NCI-H2171 treated with DMSO at 0.1 percent for 48 hours (cell line): ENCODE data around the gene PMM2.
"Not testable (repeated sequence)": the region's sequence is repeated elsewhere in the genome, so short reads cannot be mapped to it uniquely, and the experiment has no call there.

Experiments
- DNase-seq: peaks from one replicate; lab custom pipeline; 2025; lab: John Stamatoyannopoulos, UW

Gene PMM2

DNA sequence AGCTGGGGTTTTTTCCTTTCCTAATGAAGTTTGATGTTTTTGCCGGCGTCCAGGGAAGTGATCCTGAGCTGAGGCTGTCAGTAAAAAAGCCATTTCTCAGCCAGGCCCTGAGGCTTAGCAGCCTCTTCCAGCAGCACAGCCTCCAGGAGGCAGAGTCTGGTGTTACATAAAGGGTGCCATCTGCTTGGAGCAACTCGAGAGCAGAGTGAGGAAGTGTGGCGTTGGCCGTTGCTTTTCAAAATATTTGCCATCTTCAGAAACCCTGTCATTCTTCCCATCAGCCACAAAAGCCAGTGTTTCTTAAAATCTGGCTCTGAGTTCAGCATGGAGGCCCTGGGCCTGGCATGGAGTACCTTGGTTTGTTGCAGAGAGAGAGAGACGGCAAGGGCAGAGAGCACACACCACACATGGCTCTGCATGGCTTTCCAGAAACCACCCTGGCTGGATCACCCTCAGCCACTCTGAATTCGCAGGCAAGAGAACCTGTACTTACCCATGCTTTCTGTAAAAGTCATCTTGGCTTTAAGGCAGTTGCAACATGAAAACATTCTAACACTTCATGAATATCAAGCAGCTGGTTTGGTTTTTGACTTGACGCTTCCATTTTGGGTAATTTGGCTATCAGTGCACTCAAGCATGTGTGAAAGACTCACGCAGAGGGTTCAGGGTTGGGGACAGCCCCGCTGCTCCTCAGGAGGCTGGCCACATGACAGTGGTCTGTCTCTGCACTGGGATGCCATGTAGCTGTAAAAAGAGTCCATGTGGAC is 21.0 kb downstream of the PMM2 start:
- no peak for DNase-seq

GRCh38 chr16:8819411-8820034 is 21.9 kb downstream of the PMM2 start:
- DNase-seq: no peak

- DNase-seq: no peak
Observed at GRCh38 chr16:8822403-8822802, 24.8 kb downstream of the PMM2 start.

DNA sequence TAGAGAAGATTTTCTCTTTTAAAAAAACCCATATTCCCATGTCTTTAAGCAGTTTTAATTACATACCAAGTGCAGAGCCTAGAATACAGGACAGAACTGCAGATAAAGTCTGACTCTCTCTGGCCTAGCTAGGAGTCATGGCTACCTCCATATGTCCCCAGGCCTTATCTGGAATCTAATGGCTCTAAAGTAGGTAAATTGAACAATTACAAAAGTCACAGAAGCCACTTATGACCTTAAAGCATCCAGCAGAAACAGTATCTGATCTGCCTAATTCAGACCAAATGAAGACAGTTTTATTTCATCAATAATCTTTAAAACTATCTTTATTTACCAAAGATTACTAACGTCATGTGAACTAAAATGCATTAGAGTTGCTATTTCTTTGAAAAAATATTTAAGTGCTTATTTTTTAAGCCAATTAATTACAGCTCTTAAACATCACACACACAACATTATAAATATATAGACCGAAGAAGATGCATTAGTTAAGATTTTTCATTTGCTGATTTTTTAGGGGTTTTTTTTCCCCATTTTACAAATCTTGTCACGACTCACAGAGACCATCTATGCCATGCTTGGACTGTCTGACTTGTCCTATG is 28.7 kb downstream of the PMM2 start:
- no peak for DNase-seq

GRCh38 chr16:8828541-8829165 is 31.0 kb downstream of the PMM2 start:
- no peak for DNase-seq

- no peak for DNase-seq
Observed at GRCh38 chr16:8831450-8831849, 33.8 kb downstream of the PMM2 start.

DNA sequence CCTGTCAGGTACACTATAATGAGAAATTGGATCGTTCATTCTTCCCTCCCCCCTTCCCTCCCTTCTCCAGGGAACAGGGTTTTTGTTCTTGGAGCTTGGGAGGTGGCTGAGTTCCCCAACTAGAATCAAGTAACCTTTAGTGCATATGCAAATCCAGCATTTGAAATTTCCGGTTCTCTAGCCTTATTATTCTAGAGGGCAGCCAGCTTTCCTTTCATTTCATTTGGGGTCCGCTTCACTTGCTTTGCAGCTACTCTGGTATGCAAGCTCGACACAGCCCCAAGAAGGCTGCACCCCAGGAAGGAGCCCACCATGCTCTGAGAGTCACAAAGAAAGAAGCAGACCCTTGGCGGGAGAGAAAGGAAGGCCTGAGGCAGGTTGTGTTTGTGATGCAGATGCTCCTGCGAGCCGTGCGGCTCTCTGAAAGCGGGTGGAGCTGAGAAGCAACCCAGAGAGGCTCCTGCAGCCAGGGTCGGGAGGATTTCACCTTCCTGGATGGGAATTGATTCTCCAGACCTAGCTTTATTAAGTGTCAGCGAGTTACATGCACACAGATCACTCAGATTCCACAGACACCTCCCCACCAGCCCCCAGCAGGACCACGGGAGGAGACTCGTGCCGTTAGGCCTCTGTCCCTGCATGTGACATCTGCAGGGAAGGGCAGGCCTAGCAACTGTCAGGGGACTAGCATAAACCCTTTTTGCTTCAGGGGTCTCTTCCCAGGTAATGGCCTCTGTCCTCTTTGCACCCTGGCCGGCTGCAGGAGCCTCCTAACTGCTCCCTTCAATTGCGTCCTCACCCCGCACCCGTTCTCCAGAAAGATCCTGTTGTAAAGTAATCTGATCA is 34.5 kb downstream of the PMM2 start:
- no peak for DNase-seq

DNA sequence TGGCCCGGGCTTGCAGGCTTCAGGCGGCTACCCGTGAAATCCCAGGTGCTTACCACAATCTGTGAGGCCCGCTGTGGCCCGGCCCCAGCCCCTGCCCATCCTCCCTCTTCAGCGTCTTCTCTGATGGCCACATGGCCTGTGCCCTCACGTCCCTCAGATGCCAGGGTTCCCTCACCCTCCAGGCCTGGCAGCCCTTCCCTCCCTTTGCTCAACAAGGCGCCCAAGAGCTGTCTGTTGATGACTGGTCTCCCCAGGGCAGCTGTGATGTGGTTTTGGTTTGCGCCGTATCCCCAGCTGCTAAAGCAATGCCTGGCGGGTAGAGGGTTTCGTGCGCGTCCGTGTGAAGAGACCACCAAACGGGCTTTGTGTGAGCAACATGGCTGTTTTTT is 35.1 kb downstream of the PMM2 start:
- no peak for DNase-seq

GRCh38 chr16:8836797-8837196 is 39.2 kb downstream of the PMM2 start:
- DNase-seq: not testable (repeated sequence)

DNA sequence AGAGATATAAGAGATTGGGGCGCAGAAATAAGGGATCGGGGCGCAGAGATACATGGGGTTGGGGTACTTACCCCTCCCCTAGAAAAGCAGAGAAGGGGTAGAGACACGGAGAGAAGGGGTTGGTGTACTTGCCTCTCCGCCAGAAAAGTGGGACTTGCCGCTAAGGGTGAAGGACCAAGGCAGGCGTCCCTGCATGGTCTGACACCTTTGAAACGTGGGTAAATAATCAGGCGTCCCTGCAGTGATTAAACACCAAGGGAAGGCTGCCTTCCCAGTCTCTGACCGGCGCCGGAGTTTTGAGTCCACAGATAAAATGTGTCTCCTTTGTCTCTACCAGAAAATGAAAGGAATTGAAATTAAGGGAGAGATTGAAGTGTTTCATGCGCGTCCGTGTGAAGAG is 40.0 kb downstream of the PMM2 start:
- DNase-seq: not testable (repeated sequence)

GRCh38 chr16:8842016-8842415 is 44.4 kb downstream of the PMM2 start:
- peak; percentile 77 for DNase-seq

- not testable (repeated sequence) for DNase-seq
Observed at GRCh38 chr16:8843296-8843695, 45.7 kb downstream of the PMM2 start.

DNA sequence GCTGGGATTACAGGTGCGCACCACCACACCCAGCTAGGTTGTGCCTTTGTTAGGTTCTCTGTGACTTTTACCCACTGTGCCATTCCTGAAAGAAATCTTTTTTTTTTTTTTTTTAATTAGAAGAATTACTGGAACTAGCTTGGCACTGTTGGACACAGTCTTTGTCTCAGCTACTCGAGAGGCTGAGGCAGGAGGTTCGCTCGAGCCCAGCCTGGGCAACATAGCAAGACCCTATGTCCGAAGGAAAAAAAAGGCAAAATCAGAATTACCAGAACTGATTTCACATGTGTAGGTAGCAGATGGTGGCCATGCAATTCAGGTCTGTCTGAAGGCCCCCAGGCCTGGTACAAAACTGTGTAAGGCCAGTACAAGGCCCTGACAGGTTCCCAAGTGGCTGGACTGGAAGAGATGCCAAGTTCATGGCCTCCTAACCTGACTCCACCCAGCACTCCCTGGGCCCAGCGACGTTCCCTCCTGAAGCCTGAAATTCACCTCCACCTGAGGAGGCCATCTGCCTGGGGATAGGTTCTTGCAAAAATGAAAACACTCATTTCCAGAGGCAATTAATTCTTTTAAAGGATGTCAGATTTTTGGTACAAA is 48.2 kb downstream of the PMM2 start:
- no peak for DNase-seq

DNA sequence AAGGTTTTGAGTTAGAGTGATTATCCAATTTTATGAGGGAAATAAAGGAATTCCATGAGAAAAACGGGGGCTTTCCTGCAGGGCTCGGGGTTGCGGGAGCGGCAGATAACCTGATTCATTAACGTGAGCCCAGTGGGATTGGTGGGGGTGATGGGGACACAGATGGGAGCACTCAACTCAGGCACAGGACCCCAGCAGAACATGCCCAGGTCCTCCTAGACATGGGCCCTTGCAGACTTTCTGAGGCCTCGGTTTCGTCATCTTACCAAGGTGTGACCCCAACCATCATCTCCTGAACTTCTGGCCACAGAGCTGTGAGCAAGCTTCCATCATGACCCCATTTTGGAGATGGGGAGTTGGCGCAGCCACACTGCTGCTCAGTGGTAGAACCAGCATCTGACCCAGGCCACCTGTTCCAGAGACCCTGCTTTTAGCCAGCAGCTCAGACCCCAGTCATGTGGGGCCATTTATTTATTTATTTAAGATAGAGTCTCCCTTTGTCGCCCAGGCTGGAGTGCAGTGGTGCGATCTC is 48.8 kb downstream of the PMM2 start:
- no peak for DNase-seq

DNA sequence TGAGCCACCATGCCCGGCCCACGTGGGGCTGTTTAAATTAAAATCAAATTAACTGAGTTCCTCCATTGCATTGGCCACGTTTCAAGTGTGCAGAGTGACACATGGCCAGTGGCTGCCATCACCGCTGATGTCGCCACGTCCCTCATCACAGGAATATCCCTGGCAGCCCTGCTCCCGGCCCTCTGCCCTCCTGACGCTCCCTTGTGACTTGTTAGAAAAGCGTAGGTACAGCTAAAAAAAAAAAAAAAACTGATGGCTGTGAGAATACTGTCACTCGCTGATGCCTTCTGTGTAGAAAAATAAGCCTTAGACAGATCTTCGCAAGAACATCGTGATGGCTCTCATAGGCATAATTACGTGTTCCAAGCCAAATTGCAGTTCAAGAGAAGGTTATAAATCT is 49.5 kb downstream of the PMM2 start:
- no peak for DNase-seq

DNA sequence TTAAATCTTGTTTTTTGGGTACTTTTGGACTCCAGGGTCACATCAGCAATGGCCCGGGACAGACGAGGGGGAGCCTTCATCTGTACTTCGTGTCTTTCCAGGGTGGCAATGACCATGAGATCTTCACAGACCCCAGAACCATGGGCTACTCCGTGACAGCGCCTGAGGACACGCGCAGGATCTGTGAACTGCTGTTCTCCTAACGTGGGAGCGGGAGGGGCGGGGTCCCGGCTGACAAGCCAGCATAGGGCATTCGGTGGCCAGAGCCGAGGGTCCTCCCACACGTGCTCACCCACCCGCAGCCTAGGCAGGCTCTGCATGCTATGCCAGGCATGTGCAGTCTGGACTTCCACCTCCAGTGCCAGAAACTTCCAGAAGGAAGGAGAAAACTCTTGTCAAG is 50.0 kb downstream of the PMM2 start:
- no peak for DNase-seq

DNA sequence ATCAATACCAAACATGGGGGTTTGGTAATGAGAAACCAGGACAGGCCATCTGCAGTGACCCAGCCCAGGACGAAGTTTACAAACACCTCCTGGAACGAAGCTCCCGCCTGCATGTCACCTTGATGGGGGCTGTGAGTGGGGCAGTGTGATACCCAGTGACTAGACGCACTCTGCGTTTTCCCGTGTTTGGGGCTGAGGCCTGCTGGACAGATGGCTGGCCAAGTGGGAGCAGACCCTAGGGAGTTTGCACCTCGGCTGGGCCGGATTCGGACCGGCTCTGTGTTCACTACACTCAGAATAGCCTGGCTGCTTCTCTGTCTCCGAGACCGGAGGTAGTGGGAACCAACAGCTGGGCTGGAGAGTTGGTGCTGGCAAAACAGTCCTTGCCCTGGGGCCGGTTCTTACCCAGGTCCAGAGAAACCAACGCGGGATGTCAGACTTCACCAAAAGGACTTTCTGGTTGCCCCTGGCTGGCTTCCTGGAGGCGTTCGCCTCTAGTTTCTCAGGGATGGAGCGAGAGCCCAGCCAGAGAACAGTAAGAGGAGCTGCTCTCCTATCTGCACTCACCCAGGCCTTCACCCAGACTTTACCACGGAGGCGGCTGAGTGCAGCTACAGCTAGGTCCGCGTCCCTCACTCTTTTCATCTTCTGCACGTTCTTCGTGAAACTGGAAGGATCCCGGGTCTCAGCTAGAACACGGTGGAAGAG is 50.7 kb downstream of the PMM2 start:
- DNase-seq: no peak

GRCh38 chr16:8848939-8849391 is 51.3 kb downstream of the PMM2 start:
- DNase-seq: no peak

DNA sequence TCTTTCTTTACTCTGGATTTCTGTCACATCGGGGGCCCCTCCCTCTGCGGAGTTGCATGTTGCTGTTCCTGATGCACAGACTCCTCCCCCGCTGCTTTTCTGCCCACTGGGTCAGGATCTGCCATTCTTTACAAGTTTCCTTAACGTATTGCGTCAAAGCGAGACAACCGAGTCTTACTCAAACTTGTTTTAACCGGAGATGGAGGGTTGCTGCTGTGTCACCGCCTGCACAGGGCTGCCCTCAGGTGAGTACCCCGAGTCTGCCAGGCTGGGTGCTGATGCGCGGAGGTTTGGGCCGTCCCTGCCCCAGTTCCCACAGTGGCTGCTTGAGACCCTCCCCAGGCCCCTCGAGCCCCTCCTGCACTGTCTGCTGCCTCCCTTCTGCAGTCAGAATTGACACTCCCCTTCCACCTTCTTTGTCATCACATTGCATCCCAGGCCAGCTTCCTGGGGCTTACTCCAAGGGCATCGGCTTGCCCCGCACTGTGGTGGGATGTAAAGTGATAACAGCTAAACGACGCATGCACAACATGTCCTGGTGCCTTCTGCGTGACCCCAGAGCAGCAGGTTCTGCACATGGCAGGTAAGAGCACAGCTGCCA is 51.9 kb downstream of the PMM2 start:
- no peak for DNase-seq

DNA sequence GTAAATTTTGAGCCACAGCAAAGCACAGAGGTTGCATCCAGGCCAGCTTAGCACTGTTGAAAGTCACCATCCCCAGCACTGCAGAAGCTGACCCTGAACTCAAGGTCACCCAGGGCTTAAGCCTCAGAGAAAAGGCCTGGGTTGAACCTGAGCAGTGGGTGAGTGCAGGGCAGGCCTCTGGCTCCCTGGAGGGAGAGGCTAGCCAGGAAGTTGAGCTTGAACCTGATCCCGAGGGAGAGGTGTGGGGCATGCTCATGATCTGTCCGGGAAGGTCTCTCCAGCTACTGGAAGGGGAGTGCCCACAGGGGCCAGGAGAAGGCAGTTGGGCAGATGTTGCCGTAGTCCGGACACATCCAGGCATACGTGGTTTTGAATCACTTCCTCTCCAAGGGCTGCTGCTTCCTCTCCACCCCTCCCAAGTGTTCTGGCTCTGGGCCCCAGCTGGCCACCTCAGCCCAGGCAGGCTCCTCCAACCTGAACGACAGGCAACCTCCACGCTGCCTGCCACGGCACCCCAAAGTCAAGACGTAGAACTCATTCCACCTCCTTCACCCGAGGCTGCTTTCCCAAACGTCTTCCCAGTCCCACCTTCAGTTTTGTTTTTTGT is 52.7 kb downstream of the PMM2 start:
- no peak for DNase-seq
